Stimulated activated naive CD8-positive, alpha-beta T cell treated with anti-CD3 and anti-CD28 coated beads, Interleukin-15, Interleukin-2, amounts not matched to agents 100 U/mL and 50 U/mL, for 24 hours (primary cell): Measurements from ENCODE around the gene DISP2.

Experiments used
- ATAC-seq: fragments of 150-1000 bp; cut with Tn5 transposase; one replicate; pipeline ENCODE4 v1.10.0; 2021
- DNase-seq: peaks from one replicate; pipeline ENCODE4 v3.0.0; 2021

Gene DISP2

DNA sequence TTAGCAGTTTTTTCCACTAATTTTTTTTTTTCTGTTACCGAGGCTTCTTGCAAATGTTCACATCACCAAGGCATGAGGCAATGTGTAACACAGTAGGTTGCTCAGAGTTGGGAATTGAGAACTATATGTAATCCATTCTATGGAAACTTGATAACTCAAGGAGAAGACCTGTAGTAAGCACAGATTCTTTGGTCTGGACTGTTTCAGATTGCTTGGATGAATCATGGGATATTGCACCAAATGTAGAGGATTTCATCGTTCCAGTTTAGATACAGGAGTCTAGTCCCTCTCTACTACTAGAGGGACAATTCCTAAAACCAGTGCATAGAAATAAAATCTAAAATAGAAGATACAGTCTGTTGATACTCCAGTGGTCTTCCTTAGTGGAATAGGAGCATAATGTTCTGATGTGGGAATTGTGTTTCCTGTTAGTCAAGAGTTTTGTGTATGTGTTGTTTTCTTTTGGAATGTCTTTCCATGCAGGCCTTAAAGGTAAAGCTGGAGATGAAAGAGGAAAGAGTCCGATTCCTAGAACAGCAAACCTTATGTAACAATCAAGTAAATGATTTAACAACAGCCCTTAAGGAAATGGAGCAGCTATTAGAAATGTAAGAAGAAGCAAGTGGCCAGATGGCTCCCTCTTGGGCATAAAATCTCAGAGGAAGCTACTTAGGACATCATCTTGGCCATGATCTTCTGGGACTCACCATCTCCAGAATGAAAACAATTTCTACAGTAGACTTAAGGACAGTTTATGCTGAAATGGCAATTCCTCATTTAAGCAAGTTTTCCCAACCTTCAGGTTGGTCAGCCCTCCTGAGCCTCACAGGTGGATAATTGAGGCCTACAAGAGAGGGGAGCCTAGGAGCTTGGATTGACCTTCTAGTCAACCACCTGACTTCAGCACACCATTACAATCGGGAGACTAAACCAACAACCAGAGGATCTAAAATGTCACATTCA lies 35.2 kb downstream of the DISP2 start:
- DNase-seq: no peak
- ATAC-seq: no peak

DNA sequence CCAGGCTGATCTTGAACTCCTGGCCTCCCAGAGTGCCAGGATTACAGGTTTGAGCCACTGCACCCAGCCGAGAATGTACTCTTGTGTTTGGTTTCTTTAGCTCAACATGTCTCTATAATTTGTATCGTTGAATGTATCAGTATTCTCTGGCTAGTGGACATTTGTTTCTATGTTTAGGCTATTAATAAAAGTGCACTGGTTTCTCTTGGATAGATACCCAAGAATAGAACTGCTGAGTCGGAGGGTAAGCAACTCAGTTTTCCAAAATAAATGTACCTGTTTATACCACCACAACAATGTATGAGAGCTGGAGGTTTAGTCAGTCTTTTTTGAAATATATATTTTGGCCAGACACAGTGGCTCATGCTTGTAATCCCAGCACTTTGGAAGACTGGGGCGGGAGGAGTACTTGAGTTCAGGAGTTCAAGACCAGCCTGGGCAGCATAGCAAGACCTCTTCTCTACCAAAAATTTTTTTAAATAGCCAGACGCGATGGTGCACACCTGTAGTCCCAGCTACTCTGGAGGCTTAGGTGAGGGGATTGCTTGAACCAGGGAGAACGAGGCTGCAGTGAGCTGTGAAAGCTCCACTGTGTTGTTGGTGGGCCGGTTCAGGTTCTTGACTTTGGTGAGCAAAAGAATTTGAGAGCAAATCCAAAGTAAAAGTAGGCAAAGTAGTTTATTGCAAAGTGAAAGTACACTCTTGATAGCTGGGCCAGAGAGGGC lies 39.8 kb downstream of the DISP2 start:
- ATAC-seq (no peak), DNase-seq (no peak)

DNA sequence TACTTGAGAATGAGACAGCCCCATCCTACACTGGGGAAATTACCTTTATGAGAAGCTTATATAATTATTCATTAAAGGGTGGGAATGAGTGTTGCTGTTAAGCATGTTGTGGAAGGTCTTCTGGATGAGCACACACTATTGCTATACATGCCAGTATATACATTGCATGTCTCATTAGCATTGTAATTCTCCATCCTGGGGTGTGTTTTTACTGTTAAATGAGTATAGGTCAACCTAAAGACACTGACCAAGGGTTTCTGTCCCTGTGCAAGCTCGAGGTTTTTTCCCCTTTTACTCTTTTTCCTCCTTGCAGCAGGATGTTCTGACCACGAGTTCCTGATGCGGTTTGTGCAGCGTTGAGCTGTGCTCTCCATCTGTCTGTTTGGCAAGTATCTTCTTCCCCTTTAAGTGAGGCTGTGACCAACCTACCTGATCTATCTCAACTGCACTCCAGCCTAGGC lies 40.4 kb downstream of the DISP2 start:
- DNase-seq: peak; percentile 27
- peak; percentile 94 for ATAC-seq

DNA sequence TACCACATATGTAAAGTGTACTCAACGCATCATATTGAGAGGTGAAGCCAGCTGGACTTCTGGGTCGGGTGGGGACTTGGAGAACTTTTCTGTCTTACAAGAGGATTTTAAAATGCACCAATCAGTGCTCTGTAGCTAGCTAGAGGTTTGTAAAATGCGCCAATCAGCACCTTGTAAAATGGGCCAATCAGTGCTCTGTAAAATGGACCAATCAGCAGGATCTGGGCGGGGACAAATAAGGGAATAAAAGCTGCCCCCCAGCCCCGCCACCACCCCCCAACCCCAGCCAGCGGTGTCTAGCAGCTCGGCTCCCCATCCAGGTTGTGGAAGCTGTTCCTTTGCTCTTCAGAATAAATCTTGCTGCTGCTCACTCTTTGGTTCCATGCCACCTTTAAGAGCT lies 41.4 kb downstream of the DISP2 start:
- ATAC-seq (no peak), DNase-seq (no peak)

DNA sequence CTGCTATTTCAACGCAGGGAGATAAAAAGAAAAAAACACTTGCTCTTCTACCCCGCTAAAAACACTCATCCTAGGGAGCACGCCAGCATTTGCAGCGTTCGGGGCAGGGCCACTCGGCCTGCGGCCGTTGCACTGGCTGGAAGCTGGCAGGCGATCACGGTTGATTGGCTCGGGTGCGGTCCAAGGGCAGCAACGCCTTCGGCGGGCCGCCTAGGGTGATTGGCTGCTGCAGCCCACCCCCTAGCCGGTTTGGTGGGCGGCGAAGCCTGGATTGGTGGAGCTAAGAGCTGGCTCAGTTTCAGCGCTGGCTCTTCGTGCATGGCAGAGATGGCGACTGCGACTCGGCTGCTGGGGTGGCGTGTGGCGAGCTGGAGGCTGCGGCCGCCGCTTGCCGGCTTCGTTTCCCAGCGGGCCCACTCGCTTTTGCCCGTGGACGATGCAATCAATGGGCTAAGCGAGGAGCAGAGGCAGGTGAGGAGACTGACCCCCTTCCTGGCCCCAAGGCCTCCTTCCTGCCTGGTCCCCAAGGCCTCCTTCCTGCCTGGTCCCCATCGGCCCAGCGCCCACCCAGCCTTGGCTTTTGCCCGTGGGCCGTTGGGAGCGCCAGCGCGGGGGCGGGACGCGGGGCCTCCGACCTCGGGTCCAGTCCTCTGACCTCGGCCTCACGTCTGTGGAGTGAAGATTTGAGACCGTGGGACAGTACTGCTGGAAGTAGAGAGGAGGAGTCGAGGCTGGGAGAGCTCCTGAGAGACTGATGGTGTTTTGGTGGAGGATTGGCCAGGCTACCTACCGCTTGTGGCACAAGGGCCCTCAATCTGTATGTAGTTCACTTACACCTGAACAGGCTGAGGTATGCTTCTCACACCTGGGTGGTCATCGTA lies 47.7 kb downstream of the DISP2 start, which contains the start of gene IVD:
IVD (plus strand) TSS at position 295 of the 881 bp plus-strand sequence; CDS start at position 328, 33 bp downstream.
- peak; percentile 94 for DNase-seq
- peak; percentile 99 for ATAC-seq

DNA sequence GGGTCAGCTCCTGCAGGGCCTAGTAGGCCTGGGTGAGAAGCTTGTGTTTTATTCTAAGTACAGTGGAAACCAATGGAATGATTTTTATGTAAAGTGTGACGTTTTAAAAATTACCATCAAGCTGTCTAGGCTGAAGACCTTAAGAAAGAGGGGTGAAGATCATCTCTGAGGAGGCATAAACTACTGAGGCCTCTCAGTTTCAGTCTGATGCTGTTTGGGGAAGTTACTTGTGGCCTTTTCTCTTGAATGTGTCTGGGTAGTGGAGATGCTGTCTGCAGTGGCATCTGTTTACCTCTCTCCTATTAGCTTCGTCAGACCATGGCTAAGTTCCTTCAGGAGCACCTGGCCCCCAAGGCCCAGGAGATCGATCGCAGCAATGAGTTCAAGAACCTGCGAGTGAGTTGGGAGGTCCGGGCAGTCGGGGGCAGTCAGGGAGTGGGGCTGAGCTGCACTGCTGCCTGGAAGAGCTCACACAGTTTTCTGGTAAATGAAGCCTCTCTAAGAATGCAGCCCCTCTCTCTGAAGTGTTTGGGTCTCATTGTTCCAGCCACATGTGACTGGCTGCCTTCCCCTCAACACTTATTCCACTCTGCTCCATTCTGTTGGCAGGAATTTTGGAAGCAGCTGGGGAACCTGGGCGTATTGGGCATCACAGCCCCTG lies 49.4 kb downstream of the DISP2 start:
- DNase-seq: no peak
- ATAC-seq: no peak

DNA sequence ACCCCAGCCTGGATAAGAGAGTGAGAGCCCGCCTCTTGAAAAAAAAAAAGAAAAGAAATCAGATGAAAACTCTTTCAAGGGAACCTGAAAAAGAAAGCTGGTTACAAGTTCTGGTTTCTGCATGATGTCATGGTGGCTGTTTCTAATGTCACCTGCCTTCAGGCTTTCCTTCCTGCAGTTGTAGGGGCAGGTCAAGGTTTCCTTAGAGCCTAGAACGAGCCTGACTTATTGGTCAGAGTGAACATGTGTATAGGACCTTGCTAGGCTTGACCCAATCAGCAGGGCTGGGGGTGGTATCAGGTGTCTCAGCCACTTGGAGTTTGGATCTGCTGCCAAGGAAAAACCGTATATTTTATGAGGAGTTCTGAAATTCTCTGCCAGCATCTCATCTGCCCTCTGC lies 51.3 kb downstream of the DISP2 start:
- ATAC-seq (no peak), DNase-seq (no peak)

DNA sequence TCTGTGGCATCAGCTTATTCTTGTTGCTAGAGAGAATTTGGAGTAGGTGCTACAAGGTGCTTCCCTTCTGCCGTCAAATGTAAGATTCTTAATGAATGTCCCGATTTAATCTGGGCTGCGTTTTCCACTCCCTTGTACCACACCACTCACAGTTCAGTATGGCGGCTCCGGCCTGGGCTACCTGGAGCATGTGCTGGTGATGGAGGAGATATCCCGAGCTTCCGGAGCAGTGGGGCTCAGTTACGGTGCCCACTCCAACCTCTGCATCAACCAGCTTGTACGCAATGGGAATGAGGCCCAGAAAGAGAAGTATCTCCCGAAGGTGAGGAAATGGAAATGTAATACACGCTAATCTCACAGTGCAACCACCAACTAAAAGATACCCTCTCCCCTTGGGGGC lies 52.5 kb downstream of the DISP2 start:
- no peak for DNase-seq
- no peak for ATAC-seq

DNA sequence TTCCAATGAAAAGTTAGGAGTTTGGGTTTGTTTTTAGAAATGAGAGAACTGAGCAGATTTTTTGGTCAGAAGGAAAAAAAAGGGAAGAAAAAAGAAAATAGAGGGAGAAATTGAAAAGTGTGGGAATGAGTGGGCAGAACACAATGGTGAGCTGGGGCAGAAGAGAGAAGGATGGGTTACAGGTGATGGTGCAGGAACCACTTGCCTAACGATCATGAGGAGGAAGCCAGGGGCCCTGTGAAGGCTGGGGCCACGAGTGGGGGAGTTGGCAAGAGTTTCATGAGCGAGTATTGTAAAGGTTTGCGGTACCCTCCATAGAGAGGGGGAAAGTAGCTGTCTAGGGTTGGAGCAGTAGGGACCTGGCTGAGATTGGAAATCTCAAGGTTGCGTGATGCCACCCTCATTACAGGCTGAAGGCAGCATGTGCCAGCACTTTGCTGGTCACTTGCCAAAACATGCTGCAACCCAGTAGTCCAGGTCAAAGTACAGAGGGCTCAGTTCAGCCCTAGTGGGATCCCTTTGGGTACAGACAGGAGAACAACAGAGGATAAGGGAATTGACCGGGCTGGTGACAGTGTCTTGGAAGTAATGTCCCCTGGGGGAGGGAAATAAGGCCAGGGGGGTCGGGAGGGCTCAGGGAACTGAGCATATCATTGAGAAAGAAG lies 54.2 kb downstream of the DISP2 start:
- ATAC-seq: no peak
- DNase-seq: no peak

DNA sequence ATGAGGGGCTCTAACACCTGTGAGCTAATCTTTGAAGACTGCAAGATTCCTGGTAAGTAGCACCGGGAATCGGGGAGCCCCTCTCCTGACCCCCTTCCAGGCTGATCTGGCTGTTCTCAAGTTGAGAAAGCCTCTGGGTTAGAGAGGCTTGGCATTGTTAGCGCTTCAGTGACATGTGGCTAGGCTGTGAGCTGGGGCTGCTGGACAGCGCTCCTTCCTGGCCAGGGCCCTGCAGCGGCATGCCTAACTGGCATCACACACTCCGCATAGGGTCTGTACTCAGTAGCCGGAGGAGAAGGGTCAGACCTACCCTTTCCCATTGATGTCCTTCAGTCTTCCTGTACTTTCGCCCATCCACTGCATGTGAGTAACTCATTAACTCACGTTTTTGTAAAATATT lies 55.0 kb downstream of the DISP2 start:
- no peak for DNase-seq
- no peak for ATAC-seq

DNA sequence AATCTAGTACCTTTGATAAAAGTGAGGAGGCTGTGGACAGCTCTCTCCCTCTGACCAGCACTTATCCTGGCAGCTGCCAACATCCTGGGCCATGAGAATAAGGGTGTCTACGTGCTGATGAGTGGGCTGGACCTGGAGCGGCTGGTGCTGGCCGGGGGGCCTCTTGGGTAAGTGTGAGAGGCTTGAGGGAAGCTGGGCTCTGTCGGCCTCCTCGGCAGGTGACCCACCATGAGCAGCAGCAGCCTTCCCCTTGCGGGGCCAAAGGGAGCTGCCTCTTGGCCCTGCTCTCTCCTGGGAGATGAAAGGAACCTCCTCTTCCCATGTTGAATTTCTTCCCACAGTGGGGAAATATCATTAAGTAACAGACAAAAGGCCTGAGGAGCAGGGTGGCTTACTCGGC lies 56.8 kb downstream of the DISP2 start:
- ATAC-seq: no peak
- DNase-seq: no peak

DNA sequence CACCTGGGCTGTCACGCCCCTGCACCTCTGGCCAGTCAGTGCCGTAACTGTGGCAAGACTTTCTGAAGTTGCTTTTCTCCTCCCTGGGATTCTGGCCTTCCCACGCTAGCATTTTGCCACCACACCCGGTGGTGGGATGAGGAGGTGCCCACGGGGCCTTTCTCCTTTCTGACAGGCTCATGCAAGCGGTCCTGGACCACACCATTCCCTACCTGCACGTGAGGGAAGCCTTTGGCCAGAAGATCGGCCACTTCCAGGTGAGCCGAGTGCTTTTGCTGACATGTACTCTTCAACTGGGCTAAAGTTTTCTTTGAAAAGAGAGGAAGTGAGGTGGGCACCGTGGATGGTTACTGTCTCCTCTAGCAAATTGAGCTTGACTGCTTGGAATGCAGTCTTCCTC lies 57.2 kb downstream of the DISP2 start:
- no peak for ATAC-seq
- DNase-seq: no peak

DNA sequence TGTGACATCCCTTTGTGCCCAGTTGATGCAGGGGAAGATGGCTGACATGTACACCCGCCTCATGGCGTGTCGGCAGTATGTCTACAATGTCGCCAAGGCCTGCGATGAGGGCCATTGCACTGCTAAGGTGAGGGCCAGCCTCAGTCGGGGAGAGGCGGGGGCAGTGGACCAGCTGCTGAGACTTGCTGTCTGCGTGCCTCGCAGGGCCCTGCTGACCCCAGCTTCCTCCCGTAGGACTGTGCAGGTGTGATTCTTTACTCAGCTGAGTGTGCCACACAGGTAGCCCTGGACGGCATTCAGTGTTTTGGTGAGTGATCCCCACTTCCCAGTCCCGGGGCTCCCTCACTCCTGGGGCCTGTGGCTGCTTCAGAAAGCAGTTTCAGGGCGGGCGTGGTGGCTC lies 58.0 kb downstream of the DISP2 start:
- DNase-seq: no peak
- no peak for ATAC-seq

DNA sequence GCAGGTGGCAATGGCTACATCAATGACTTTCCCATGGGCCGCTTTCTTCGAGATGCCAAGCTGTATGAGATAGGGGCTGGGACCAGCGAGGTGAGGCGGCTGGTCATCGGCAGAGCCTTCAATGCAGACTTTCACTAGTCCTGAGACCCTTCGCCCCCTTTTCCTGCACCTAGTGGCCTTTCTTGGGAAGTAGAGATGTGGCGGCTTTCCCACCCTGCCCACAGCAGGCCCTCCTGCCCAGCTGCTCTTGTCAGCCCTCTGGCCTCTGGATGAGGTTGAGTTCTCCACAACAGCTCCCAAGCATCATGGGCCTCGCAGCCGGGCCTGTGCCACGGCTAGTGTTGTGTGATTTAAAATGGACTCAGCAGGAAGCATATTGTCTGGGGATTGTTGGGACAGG lies 60.1 kb downstream of the DISP2 start:
- no peak for DNase-seq
- ATAC-seq: no peak

DNA sequence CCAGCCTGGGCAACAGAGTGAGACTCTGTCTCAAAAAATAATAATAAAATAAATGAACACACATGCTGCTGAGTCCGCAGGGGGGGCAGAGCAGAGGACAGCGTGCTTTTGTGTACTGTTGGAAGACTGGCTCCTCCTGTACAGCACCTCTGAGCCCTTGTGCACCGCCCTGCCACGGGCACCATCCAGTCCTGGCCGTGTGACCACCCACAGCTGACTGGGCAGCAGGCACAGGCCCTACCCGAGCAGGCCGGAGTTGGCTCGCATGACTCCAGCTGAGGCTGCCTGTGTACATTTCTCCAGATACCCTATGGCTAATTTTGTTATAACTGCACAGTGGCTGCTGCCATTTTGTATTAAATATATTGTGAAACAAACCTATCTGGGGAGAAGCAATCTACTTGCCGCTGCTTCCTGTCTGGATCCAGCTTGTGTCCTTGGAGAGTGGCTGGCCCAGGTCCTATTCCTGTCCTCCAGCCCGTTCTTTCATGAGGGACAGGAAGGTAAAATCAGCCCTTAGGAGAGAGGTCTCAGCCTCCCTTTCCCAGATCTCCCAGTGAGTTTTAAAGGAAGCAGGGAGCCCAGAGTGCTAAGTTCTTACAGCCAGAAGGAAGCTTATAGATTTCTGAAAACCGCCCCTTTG lies 62.2 kb downstream of the DISP2 start:
- ATAC-seq (no peak), DNase-seq (no peak)

DNA sequence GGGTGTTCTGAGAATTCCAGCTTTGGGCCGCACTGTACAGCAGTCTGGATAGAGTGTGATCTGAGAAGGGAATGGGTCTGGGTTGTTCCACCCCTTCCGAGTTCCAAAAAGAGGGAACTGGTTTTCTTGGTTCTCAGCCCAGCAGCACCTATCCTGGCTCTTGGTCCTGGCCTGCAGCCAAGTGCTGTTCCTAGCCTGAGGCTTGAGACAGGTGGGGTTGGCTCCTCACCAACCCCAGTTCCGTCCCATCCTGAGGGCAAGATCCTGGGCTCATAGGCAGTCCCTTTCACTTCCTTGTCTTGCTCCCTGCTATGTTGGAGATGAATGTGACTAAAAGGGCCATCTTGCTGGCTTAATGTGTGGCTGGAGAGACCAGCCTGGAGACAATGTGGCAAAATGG lies 62.8 kb downstream of the DISP2 start:
- DNase-seq: no peak
- no peak for ATAC-seq

DNA sequence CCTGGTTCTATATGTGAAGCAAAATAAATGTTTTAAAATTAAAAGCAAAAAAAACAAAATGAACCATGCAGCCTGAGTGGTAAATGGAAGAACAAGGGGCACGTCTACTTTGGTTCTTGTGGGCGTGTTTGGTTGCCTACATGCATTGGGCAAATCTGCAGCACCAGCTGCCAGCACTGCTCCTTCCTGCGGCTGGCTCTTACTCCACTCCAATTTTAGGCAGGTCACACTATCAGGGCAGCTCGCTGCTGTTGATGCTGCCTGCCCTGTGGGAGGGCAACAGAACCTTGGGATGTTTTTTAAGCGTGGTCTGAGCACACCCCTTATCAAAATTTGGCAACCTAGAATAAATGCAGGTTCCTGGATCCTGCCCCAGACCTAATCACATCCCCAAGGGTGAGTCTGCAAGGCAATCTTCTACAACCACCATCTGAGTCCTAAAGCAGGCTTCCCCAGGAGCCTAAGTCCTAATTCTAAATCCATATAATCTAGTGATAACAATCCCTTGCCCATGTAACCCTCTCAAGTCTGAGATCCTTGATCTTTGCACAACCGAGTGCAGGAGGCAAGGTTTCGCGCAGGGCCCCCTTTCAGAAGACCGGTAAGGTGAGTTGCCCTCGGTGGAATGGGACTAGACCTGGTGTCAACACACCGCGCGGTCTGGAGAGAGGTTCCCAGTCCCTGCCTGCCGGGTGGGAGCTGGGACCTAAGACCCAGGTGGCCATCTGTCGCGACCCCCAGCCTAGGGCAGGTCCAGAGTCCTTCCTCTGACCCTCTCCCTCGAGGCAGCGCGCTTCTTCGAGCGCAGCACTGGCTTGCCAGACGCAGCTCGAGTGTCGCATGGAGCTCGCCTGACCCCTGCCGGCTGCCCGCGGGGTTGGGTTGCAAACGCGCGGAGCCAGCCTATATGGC lies 63.5 kb downstream of the DISP2 start:
- ATAC-seq: peak; percentile 95
- peak; percentile 89 for DNase-seq

DNA sequence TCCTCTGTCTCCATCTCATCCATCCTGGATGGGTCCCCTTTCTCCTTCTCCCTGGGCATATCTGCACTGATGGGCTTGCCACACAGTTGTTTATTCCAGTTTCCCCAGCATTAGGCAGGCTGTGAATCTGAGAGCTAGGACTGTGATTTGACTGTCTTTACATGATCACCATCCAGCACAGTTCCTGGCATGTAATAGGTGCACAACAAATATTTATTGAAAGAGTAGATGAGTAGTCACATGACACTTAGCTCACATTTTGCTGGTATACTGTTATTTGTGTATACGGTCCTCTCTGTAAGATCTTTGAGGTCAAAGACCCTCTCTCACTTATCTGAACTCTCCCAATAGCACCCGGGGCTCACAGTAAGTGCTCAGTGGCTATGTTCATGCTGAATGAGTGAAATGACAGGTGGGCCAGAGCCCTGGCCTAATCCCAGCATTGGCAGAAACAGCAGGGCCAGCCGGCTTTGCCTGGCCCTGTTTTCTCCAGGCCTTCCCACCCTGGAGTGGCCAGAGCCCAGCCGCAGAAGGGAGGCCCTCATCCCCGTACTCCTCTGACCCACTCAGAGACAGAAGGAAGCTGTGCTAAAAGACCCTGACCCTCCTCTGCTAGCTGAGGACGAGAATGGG lies 66.6 kb downstream of the DISP2 start:
- ATAC-seq (no peak), DNase-seq (no peak)

DNA sequence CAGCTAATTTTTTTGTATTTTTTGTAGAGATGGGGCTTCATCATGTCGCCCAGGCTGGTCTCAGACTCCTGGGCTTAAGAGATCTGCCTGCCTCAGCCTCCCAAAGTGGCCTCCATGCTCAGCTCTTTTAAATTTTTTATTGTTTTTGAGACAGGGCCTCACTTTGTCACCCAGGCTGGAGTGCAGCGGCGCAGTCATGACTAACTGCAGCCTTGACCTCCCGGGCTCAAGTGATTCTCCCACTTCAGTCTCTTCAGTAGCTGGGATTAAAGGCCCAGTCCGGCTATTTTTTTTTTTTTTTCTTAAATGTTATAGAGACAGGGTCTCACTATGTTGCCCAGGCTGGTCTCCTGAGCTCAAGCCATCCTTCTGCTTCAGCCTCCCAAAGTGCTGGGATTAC lies 67.7 kb downstream of the DISP2 start:
- DNase-seq (no peak), ATAC-seq (no peak)
